Spleen (tissue), 7 donors: ENCODE results near the gene TCF19.

Source experiments
- POLR2A ChIP-seq, 3 donors: fragments of 450-650 bp; IDR thresholded peaks; one replicate each; pipeline ENCODE4 v1.5.1; 2017; ENCODE audit warnings: antibody characterized with exemption in 3 of 3, mild to moderate bottlenecking in 1 of 3
- POLR2AphosphoS5 ChIP-seq, 3 donors: sonication (generic); formaldehyde crosslinking; IDR thresholded peaks; one replicate each; pipeline ENCODE4 v1.5.1; 2017; ENCODE audit warnings: antibody characterized with exemption in 3 of 3
- TF ChIP-seq, protein P1 (sequence below), 11 experiments: fragments of 200-600 bp in 7 of 11; fragments of 450-650 bp in 4 of 11; sonication (generic) in 4 of 11; IDR thresholded peaks in 8 of 11; conservative IDR thresholded peaks in 3 of 11; 1 replicate in 7 of 11; 2 replicates in 4 of 11; pipeline versions ENCODE4 v1.4.0 to v1.8.0; 2016 to 2021; ENCODE audit warnings: antibody characterized with exemption in 11 of 11, inconsistent platforms in 4 of 11, mild to moderate bottlenecking in 1 of 11
- donor health status: DM: no; HTN: no; CAD: no; lungs with moderate emphysema.
- donor health status: DM: no; HTN: no; CAD: no.
- donor health status: DM: no; HTN: no; CAD: no.

DNA sequence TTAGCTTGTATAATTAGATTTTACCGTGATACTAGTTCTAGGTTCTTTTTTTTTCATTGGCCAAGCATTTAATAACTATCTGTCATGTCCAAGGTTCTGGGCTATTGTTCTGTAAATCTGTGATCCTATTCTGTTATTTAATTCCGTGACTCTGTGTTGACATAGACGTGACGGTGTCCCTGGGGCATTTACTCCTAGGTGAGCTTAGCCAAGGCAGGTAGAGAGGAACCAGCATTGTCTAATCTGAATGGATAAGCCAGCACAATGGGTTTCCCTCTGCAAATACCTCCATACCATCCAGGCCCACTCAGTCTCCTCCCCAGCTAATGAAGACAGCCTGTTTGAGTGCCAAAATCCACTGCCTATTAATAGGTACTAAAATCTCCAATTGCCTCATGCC, 29.3 kb upstream of the TCF19 start:
- TF ChIP-seq, protein P1, sequence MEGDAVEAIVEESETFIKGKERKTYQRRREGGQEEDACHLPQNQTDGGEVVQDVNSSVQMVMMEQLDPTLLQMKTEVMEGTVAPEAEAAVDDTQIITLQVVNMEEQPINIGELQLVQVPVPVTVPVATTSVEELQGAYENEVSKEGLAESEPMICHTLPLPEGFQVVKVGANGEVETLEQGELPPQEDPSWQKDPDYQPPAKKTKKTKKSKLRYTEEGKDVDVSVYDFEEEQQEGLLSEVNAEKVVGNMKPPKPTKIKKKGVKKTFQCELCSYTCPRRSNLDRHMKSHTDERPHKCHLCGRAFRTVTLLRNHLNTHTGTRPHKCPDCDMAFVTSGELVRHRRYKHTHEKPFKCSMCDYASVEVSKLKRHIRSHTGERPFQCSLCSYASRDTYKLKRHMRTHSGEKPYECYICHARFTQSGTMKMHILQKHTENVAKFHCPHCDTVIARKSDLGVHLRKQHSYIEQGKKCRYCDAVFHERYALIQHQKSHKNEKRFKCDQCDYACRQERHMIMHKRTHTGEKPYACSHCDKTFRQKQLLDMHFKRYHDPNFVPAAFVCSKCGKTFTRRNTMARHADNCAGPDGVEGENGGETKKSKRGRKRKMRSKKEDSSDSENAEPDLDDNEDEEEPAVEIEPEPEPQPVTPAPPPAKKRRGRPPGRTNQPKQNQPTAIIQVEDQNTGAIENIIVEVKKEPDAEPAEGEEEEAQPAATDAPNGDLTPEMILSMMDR (IDR thresholded peaks at IDR 0.05 in 8 of 11, conservative IDR thresholded peaks at IDR 0.05 in 3 of 11), result no peak
- TF ChIP-seq POLR2A (IDR thresholded peaks at IDR 0.05) (no peak), POLR2AphosphoS5 (IDR thresholded peaks at IDR 0.05) (no peak)
